Ureter (tissue), 1 donor: ENCODE measurements around the gene OLR1. TPM values are rescaled to one million over a fixed set of nuclear protein-coding genes. Genes with fewer than 3 reads are reported as not detected.

Experiments used
- total RNA-seq: library from RNA; stranded (reverse); gene quantifications from one replicate; pipeline ENCODE4 v1.2.4, GENCODE V29; 2023
- donor health status: DM: yes; HTN: yes; CAD: no.

OLR1 gene
- total RNA-seq, 1 donor from 2014 or later, result 3.4 TPM

Other genes with a start within 250 kb of the OLR1 start
- gene CLEC2A, start 239.8 kb downstream of the OLR1 start, total RNA-seq, result not detected
- gene CLEC12A, start 200.7 kb downstream of the OLR1 start, total RNA-seq, result 2.3 TPM
- not detected for gene CLEC1B, start 173.0 kb downstream of the OLR1 start, total RNA-seq
- not detected for gene CLEC12B, start 161.5 kb downstream of the OLR1 start, total RNA-seq
- gene CLEC9A, start 141.4 kb downstream of the OLR1 start, total RNA-seq, result 0.57 TPM
- gene CLEC1A, start 73.1 kb downstream of the OLR1 start, total RNA-seq, result 5.4 TPM
- gene CLEC7A, start 41.9 kb downstream of the OLR1 start, total RNA-seq, result 9.0 TPM
- gene TMEM52B, start 6.9 kb upstream of the OLR1 start, total RNA-seq, result 0.18 TPM
- gene GABARAPL1, start 40.7 kb upstream of the OLR1 start, total RNA-seq, result 58.3 TPM
- gene KLRD1, start 135.7 kb upstream of the OLR1 start, total RNA-seq, result 7.8 TPM
- 7.6 TPM for gene KLRK1, start 217.9 kb upstream of the OLR1 start, total RNA-seq
- gene KLRC4, start 237.6 kb upstream of the OLR1 start, total RNA-seq, result 3.4 TPM
- 1.1 TPM for gene KLRC3, start 248.5 kb upstream of the OLR1 start, total RNA-seq